Peyer's patch (tissue), 4 donors: Measurements from ENCODE around the gene TBL1X.

ENCODE experiments used
- POLR2A ChIP-seq, 2 donors: fragments of 450-650 bp; IDR thresholded peaks; one replicate each; pipeline ENCODE4 v1.5.1; 2017; ENCODE audit warnings: antibody characterized with exemption in 2 of 2, mild to moderate bottlenecking in 2 of 2, moderate library complexity in 2 of 2
- TF ChIP-seq, protein P1 (sequence below), 6 experiments: fragments of 450-650 bp in 4 of 6; fragments of 200-600 bp in 2 of 6; sonication (generic) in 1 of 6; IDR thresholded peaks; one replicate each; pipeline ENCODE4 v1.5.1; 2017 to 2019; ENCODE audit warnings: antibody characterized with exemption in 6 of 6, mild to moderate bottlenecking in 3 of 6, moderate library complexity in 1 of 6

DNA sequence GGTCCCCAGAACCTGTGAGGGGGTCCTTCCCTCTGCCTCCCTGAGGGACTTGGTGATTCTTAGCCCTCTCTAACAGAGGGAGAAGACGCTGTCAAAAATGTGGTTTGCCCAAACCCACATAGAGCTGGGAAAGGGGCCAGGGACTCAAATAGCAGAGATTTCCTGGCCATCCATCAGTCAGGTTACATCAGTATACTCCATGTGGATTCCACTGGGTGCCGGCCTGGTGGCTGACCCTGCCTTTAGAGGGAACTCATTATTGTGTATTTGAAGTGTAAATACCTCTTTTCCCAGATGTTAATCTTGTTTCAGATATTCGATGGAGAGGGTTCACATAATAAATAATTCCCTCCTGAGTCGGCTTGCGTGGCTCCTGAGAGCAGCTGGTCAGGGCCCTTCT is 130.3 kb downstream of the TBL1X start:
- TF ChIP-seq, protein P1, sequence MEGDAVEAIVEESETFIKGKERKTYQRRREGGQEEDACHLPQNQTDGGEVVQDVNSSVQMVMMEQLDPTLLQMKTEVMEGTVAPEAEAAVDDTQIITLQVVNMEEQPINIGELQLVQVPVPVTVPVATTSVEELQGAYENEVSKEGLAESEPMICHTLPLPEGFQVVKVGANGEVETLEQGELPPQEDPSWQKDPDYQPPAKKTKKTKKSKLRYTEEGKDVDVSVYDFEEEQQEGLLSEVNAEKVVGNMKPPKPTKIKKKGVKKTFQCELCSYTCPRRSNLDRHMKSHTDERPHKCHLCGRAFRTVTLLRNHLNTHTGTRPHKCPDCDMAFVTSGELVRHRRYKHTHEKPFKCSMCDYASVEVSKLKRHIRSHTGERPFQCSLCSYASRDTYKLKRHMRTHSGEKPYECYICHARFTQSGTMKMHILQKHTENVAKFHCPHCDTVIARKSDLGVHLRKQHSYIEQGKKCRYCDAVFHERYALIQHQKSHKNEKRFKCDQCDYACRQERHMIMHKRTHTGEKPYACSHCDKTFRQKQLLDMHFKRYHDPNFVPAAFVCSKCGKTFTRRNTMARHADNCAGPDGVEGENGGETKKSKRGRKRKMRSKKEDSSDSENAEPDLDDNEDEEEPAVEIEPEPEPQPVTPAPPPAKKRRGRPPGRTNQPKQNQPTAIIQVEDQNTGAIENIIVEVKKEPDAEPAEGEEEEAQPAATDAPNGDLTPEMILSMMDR (IDR thresholded peaks at IDR 0.05): no peak
- no peak for TF ChIP-seq POLR2A (IDR thresholded peaks at IDR 0.05)
